ENCODE data around the gene PHKG1.
"Not testable (repeated sequence)": the region's sequence is repeated elsewhere in the genome, so short reads cannot be mapped to it uniquely, and the experiment has no call there.

The PHKG1 gene

GRCh38 chr7:56092789-56093531 lies at the start of gene PHKG1:
PHKG1 (minus strand) TSS chr7:56092952; CDS start chr7:56088941, 4,011 bp downstream.
- no peak within 1 kb of the TSS for H3K4me2 ChIP-seq (ENCODE audit: low read length)
- H3K9me3 ChIP-seq (ENCODE audit: low read length) = no peaks in the 10 kb centered on the region
- TF ChIP-seq CTCF (IDR thresholded peaks at IDR 0.05; ENCODE audit: low read length) (peak; percentile 24; the same call in 1 of the 2 replicates), EZH2 (IDR thresholded peaks at IDR 0.05; ENCODE audit: borderline replicate concordance, low read length) (no peak)
- H3K27me3 ChIP-seq (ENCODE audit: insufficient read depth, low read length) = no peaks in the 10 kb centered on the region
- no peaks in the 10 kb centered on the region for H3F3A ChIP-seq (ENCODE audit: insufficient read depth, low read length)
- no peaks in the 10 kb centered on the region for H3K9me2 ChIP-seq (ENCODE audit: low read depth, low read length)
- no peaks in the 10 kb centered on the region for H3K79me2 ChIP-seq (ENCODE audit: insufficient read depth, low read length)
- H3K4me1 ChIP-seq (ENCODE audit: insufficient read depth, low read length, severe bottlenecking) = no peaks in the 10 kb centered on the region
- H3K27ac ChIP-seq (ENCODE audit: low read depth, low read length, poor library complexity, severe bottlenecking) = no peak within 1 kb of the TSS
- H4K20me1 ChIP-seq (ENCODE audit: insufficient read depth, low read length) = no peaks in the 10 kb centered on the region
- no peak within 1 kb of the TSS for H3K9ac ChIP-seq (ENCODE audit: low read length)
- no peak within 1 kb of the TSS for H2AFZ ChIP-seq (ENCODE audit: low read length)
- H3K36me3 ChIP-seq (ENCODE audit: insufficient read depth, low read length) = peaks cover 13% of the 10 kb centered on the region
- no peak within 1 kb of the TSS for H3K4me3 ChIP-seq (ENCODE audit: low read depth, low read length, poor library complexity, severe bottlenecking)

GRCh38 chr7:56131062-56131461 lies 38.3 kb upstream of the PHKG1 start:
- H3K9me2 ChIP-seq (ENCODE audit: low read depth, low read length); H2AFZ ChIP-seq (ENCODE audit: low read length); H3K79me2 ChIP-seq (ENCODE audit: insufficient read depth, low read length); H3K27me3 ChIP-seq (ENCODE audit: insufficient read depth, low read length); H3K9ac ChIP-seq (ENCODE audit: low read length); H3K4me2 ChIP-seq (ENCODE audit: low read length); H3F3A ChIP-seq (ENCODE audit: insufficient read depth, low read length); H3K27ac ChIP-seq (ENCODE audit: low read depth, low read length, poor library complexity, severe bottlenecking); H3K4me1 ChIP-seq (ENCODE audit: insufficient read depth, low read length, severe bottlenecking); H4K20me1 ChIP-seq (ENCODE audit: insufficient read depth, low read length); H3K36me3 ChIP-seq (ENCODE audit: insufficient read depth, low read length); H3K4me3 ChIP-seq (ENCODE audit: low read depth, low read length, poor library complexity, severe bottlenecking); H3K9me3 ChIP-seq (ENCODE audit: low read length): not testable (repeated sequence)

DNA sequence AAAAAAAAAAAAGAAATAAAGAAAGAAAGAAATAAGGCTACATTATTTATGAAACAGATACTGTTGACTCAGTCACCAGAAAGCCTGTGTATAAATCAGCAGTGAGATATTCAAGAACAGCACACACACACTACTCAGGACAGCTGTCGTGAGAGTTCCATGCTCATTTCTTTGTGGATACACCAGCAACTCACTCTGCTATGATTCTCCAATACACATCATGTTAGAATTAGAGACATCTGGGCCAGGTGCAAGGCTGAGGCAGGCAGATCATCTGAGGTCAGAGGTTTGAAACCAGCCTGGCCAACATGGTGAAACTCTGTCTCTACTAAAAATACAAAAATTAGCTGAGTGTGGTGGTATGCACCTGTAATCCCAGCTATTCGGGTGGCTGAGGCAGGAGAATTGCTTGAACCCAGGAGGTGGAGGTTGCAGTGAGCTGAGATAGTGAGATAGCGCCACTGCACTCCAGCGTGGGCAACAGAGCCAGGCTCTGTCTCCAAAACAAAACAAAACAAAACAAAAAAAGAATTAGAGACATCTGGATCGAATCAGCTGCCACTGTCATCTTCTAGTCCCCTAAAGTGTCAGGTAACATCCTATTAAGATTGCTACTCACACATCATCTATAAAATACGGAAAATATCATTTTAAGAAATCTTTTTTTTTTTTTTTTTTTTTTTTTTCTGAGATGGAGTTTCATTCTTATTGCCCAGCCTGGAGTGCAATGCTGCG lies 34.7 kb upstream of the PHKG1 start:
- H3K4me3 ChIP-seq (ENCODE audit: low read depth, low read length, poor library complexity, severe bottlenecking) = no peak overlapping the region
- no peak overlapping the region for H3K4me2 ChIP-seq (ENCODE audit: low read length)
- no peaks in the 10 kb centered on the region for H3K9me2 ChIP-seq (ENCODE audit: low read depth, low read length)
- no peaks in the 10 kb centered on the region for H3K79me2 ChIP-seq (ENCODE audit: insufficient read depth, low read length)
- H3F3A ChIP-seq (ENCODE audit: insufficient read depth, low read length) = no peaks in the 10 kb centered on the region
- TF ChIP-seq EZH2 (IDR thresholded peaks at IDR 0.05; ENCODE audit: borderline replicate concordance, low read length) (no peak), CTCF (IDR thresholded peaks at IDR 0.05; ENCODE audit: low read length) (no peak)
- H3K4me1 ChIP-seq (ENCODE audit: insufficient read depth, low read length, severe bottlenecking) = no peaks in the 10 kb centered on the region
- no peak overlapping the region for H3K27ac ChIP-seq (ENCODE audit: low read depth, low read length, poor library complexity, severe bottlenecking)
- no peak overlapping the region for H2AFZ ChIP-seq (ENCODE audit: low read length)
- H3K36me3 ChIP-seq (ENCODE audit: insufficient read depth, low read length) = no peaks in the 10 kb centered on the region
- no peak overlapping the region for H3K9ac ChIP-seq (ENCODE audit: low read length)
- H3K9me3 ChIP-seq (ENCODE audit: low read length) = no peaks in the 10 kb centered on the region
- no peaks in the 10 kb centered on the region for H4K20me1 ChIP-seq (ENCODE audit: insufficient read depth, low read length)
- peaks cover 4% of the 10 kb centered on the region; the same call in 1 of the 2 replicates for H3K27me3 ChIP-seq (ENCODE audit: insufficient read depth, low read length)
